Ureter (tissue), 1 donor: ENCODE data around the gene FBXL4. TPM values are rescaled to one million over a fixed set of nuclear protein-coding genes. Genes with fewer than 3 reads are reported as not detected.

Experiments used
- DNase-seq: peaks from one replicate; pipeline ENCODE4 v3.0.0-alpha.2; 2020; ENCODE audit warnings: low spot score
- total RNA-seq: library from RNA; stranded (reverse); gene quantifications from one replicate; pipeline ENCODE4 v1.2.4, GENCODE V29; 2023
- donor health status: DM: yes; HTN: yes; CAD: no.

FBXL4 gene
- total RNA-seq, 1 donor from 2014 or later: 22.0 TPM

- no peak for DNase-seq
These were observed 122.7 kb downstream of the FBXL4 start for GRCh38 chr6:98824902-98825599.

DNA sequence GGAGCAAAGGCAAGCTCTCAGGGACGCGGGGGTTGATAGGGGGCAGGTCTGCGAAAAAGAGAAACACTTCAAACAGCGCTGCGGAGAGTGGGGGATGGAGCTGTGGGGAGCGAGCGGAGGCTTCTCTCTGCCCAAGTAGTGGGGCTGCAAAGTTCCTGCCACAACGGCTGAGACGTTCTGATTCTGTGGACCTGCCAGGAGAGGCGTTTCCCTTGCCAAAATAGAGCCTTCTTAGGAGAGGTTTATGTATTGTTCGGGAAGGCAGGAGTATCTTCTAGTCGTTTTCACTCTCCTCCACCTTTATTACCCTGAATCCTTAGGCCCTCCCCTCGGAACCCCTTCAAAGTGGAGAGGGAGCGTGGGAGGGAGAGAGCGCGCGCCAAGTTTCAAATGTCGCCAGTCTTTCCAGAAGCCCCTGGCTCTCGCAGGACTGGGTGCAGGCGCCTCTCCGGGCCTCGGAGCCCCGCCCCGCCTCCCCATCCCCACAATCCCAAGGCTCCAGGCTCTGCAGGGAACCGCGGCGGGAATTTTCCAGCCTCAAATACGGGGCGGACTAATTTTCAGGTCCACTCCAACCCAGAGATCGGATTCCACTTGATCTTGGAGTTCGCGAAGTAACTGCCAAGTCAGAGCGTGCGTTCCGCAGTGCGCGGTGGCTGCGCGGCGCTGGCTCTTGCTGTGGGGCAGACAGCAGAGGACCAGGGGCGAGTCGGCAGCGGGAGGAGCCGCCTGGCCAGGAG lies 123.4 kb downstream of the FBXL4 start:
- DNase-seq: no peak

DNA sequence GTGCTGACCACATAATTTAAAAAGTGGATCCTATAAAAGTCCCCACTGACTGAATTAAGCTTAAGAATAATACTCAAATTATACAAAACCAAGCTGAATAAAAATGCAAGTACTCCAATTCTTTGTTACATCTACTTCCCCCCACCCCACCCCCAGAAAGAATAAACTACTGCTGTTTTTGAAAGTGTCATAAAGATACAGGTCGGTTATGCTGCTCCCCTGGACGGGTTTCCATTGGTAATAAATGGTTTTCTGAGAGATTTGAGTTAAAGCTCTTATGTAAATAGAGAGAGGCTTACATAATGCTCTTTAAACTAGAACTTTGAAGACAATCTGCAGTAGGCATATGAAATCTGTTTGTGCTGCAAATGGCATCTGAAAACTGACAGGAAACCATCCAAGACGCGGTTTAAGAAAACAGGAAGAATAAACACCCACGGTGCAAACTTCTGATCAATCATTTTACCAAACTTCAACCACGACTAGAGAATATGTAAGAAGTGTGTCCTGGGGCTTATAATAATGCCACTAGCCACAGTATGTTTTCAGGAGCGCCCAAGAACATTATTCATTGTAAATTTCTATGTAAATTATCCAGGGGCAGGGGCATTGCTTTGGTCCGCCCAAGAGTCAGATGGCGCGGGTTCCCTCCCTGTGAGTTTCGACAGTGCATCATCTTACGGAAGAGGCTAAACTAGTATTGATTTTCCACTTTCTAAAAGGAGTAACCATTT lies 124.2 kb downstream of the FBXL4 start:
- DNase-seq: no peak

DNA sequence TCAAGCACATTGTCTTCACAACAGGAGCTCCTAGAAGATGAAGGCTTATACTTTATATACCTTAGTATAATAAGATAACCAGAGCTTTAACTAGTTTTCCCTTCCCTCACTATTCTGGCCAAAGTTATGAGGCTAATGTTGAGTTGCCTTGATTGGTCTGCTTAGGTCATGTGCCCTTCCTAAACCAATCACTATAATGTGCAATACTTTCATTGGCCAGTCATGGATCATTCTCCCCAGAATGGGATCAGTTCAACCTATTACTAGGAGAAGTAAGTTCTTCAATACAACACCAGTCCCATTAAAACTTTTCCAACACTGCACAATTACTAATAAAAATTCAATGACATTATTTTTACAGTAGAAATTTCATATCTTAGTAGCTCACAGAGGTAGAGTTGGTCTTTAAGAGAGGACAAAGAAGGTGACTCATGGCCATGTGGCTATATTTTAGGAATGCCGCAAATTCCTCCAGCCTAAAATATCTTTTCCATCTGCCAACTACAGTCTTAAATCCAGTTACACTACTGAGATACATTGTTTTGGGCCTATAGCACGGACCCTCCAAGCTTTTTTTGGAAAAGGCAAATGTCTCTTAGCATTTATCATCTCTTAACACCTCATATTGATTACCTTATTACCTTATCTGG lies 125.9 kb downstream of the FBXL4 start:
- no peak for DNase-seq

Other genes starting within 250 kb of the FBXL4 start
- not detected for gene POU3F2, start 113.4 kb downstream of the FBXL4 start, total RNA-seq